Ovary (tissue), 9 donors: ENCODE results near the gene GLI1. TPM values are rescaled to one million over a fixed set of nuclear protein-coding genes. Genes with fewer than 3 reads are reported as not detected.

ENCODE experiments used
- DNase-seq, 5 donors: peaks; one replicate each; pipeline ENCODE4 v3.0.0-alpha.2; 2019 to 2020
- H3K27ac ChIP-seq, 2 donors: fragments of 200-600 bp; one replicate each; pipeline versions ENCODE4 v1.5.1 to v1.8.0; 2019 to 2022
- H3K27me3 ChIP-seq: fragments of 200-600 bp; one replicate; pipeline ENCODE4 v1.8.0; 2022
- H3K36me3 ChIP-seq: fragments of 200-600 bp; sonication (generic); one replicate; pipeline ENCODE4 v1.5.1; 2019
- H3K4me1 ChIP-seq: one replicate; pipeline ENCODE4 v1.8.1; 2013; ENCODE audit warnings: mild to moderate bottlenecking, moderate library complexity; ENCODE audit not compliant: insufficient read depth
- H3K4me3 ChIP-seq: fragments of 200-600 bp; sonication (generic); one replicate; pipeline ENCODE4 v1.5.1; 2017
- H3K9me3 ChIP-seq, 2 donors: fragments of 200-600 bp in 1 of 2; sonication (generic) in 1 of 2; one replicate each; pipeline versions ENCODE4 v1.5.1 to v1.8.1; 2013 to 2019; ENCODE audit warnings: mild to moderate bottlenecking in 1 of 2, moderate library complexity in 1 of 2
- EP300 ChIP-seq: sonication (generic); formaldehyde crosslinking; IDR thresholded peaks from one replicate; pipeline ENCODE4 v1.6.1; 2017; ENCODE audit warnings: antibody characterized with exemption
- POLR2A ChIP-seq: fragments of 450-650 bp; IDR thresholded peaks from one replicate; pipeline ENCODE4 v1.6.1; 2017; ENCODE audit warnings: antibody characterized with exemption, mild to moderate bottlenecking, moderate library complexity
- whole genome bisulfite sequencing, 3 donors: extraction: QIAGEN DNeasy Blood & Tissue Kit in 1 of 3; methylation state at CpG; one replicate each; pipeline versions ENCODE4 v1.1.5 to v1.1.7; 2013 to 2017; 5-methylcytosine and 5-hydroxymethylcytosine counted together
- intact Hi-C, 4 donors: fragments of 100-400 bp; cut with DNase I; formaldehyde crosslinking; loops; one replicate each; pipeline versions ENCODE4 v1.11.0 to v1.15.1; 2022 to 2023
- polyA plus RNA-seq, 2 donors: library from polyadenylated mRNA; stranded (reverse); fragments of 200-250 nt in 1 of 2; fragments of 350-450 nt in 1 of 2; fragmentation: Illumina TruSeq in 1 of 2; extraction: RNeasy Lipid Tissue Mini Kit (QIAGEN cat#74804) in 1 of 2; gene quantifications; one replicate each; pipeline ENCODE4 v1.2.3, GENCODE V29; 2013 to 2014
- total RNA-seq, 7 donors: library from RNA; depleted of rRNA in 2 of 7; stranded (reverse); fragments of >200 nt in 2 of 7; fragmentation: NEBNext Ultra II Directional in 3 of 7; extraction: Animal tissue kit (Norgen Biotek cat#: 25700) in 3 of 7; gene quantifications; one replicate each; pipeline versions ENCODE4 v1.1.0 to v1.2.4, GENCODE V29; 2016 to 2023
- TF ChIP-seq, protein P1 (sequence below), 3 donors: fragments of 450-650 bp in 2 of 3; fragments of 200-600 bp in 1 of 3; IDR thresholded peaks; one replicate each; pipeline versions ENCODE4 v1.5.1 to v1.8.0; 2016 to 2022; ENCODE audit warnings: antibody characterized with exemption in 3 of 3, mild to moderate bottlenecking in 1 of 3
- donor health status: DM: no; HTN: no; CAD: no; lungs with moderate emphysema.
- donor health status: DM: no; HTN: no; CAD: no.
- donor health status: Bipolar disorder and iron deficiency.
- donor health status: DM: yes; HTN: yes; CAD: no.
- donor health status: DM: no; HTN: no; CAD: no.
- donor health status: DM: yes; HTN: yes; CAD: no.

The GLI1 gene
- total and polyA plus RNA-seq, 9 donors: 0.48 to 4.1 (median 1.5) TPM; not detected in 1

DNA sequence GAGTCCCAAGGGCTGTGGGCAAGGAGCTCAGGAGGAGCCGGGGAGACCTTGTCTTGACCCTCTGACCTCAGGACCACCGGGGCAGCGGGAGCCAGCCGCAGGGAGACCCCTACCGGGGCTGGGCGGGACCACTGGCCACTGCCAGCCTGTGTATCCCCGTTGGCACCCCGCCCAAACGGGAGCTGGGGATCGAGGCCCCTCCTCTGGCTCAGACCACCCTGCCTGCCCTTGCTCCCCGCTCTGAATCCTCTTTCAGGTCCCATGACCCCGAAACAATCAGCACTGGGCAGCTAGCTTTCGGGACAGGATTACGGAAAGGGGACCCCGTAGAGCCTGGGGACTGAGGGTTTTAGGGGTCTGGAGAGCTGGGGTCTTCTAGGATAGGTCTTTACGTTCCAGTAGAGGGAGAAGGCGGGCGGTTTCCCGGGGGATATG is 1.3 kb downstream of the GLI1 start:
- WGBS, 3 donors: 0 to 2% (median 0%) methylated on average over 12 to 19 of the region's 19 CpGs
- DNase-seq: peak in 3 of 5 donors; percentile 53 to 59 (median 57)
- intact Hi-C loops: no loop called here
- H3K27me3 ChIP-seq: no peaks in the 10 kb centered on the region
- H3K36me3 ChIP-seq: no peaks in the 10 kb centered on the region
- no peak overlapping the region for H3K27ac ChIP-seq
- no peak for TF ChIP-seq EP300
- TF ChIP-seq POLR2A: no peak
- TF ChIP-seq, protein P1, sequence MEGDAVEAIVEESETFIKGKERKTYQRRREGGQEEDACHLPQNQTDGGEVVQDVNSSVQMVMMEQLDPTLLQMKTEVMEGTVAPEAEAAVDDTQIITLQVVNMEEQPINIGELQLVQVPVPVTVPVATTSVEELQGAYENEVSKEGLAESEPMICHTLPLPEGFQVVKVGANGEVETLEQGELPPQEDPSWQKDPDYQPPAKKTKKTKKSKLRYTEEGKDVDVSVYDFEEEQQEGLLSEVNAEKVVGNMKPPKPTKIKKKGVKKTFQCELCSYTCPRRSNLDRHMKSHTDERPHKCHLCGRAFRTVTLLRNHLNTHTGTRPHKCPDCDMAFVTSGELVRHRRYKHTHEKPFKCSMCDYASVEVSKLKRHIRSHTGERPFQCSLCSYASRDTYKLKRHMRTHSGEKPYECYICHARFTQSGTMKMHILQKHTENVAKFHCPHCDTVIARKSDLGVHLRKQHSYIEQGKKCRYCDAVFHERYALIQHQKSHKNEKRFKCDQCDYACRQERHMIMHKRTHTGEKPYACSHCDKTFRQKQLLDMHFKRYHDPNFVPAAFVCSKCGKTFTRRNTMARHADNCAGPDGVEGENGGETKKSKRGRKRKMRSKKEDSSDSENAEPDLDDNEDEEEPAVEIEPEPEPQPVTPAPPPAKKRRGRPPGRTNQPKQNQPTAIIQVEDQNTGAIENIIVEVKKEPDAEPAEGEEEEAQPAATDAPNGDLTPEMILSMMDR (IDR thresholded peaks at IDR 0.05): no peak
- peak overlapping the region; percentile 43 for H3K4me3 ChIP-seq
- H3K4me1 ChIP-seq: peaks cover 7% of the 10 kb centered on the region
- H3K9me3 ChIP-seq: no peaks in the 10 kb centered on the region

DNA sequence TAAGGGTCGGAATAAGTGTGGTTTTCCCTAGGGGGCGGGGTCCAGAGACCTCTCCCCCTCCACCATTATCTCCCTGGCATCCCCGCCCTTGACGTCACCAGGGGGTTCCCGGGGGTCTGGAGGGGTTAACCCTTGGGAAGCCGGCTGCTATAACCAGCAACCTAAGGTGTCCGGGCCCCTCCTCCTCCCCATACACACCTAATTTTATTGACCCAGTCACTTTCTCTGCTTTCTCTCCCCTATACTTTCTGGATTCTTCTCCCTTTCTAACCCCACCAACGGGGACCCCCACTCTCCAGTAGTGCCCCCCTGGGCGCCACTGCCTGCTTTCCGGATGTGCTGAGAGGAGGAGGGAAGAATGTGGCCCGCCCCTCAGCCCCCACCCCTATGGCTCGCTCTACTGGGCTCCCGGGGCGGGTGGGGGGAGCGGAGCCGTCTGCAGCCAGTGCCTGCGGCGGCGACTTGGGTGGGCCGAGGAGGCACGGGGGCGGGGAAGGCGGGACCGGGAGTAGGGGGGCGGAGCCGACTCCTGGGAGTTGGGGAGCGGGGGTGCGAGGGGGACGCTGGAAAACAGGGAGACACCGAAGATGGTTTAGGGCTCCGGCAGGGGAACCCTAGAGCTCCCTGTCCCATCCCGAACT is 1.8 kb downstream of the GLI1 start:
- TF ChIP-seq EP300: no peak
- TF ChIP-seq, protein P1 (IDR thresholded peaks at IDR 0.05): no peak
- no peak for TF ChIP-seq POLR2A
- peak; percentile 50 to 80 (median 76) for DNase-seq
- intact Hi-C loops: no loop called here
- H3K9me3 ChIP-seq: no peaks in the 10 kb centered on the region
- no peaks in the 10 kb centered on the region for H3K36me3 ChIP-seq
- peak overlapping the region; percentile 43 for H3K4me3 ChIP-seq
- no peaks in the 10 kb centered on the region for H3K27me3 ChIP-seq
- WGBS, 3 donors: 1% methylated on average over 30 to 32 of the region's 32 CpGs
- H3K4me1 ChIP-seq: peaks cover 7% of the 10 kb centered on the region
- peak overlapping the region in 1 of 2 donors; percentile 60 for H3K27ac ChIP-seq

DNA sequence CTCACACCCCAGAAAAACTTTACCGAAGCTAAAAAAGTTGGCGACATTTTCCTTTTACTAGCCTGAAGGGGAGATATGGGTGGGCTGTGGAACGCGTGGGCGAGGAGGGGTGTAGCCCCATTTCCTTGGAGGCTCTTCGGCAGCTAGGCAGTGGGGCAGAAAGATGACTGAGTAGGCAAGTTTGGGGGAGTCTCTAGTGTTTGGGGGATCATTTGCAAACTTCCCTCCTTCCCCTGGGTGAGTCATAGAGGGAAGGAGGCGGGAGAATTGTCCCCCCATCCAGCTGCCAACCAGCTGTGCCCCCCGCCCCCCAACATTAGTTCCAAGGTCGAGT is 2.3 kb downstream of the GLI1 start:
- Histone ChIP-seq H3K9me3 (no peaks in the 10 kb centered on the region), H3K27me3 (no peaks in the 10 kb centered on the region), H3K27ac (peak overlapping the region in 1 of 2 donors; percentile 60), H3K4me1 (peaks cover 7% of the 10 kb centered on the region), H3K36me3 (no peaks in the 10 kb centered on the region), H3K4me3 (peak overlapping the region; percentile 43)
- no peak for DNase-seq
- intact Hi-C loops: no loop called here
- no peak for TF ChIP-seq EP300
- TF ChIP-seq POLR2A: no peak
- TF ChIP-seq, protein P1 (IDR thresholded peaks at IDR 0.05): no peak
- WGBS, 3 donors: 0 to 2% (median 1%) methylated on average over 8 to 9 of the region's 9 CpGs

GRCh38 chr12:57462251-57462911 is 2.8 kb downstream of the GLI1 start:
- peak overlapping the region; percentile 43 for H3K4me3 ChIP-seq
- no peaks in the 10 kb centered on the region for H3K36me3 ChIP-seq
- no peaks in the 10 kb centered on the region for H3K9me3 ChIP-seq
- peak overlapping the region; percentile 49 to 60 for H3K27ac ChIP-seq
- TF ChIP-seq, protein P1 (IDR thresholded peaks at IDR 0.05): peak; percentile 85 to 94 (median 90)
- no peak for TF ChIP-seq EP300
- TF ChIP-seq POLR2A: peak; percentile 51
- intact Hi-C loops: no loop called here
- WGBS, 3 donors: 0 to 1% (median 0%) methylated on average over 27 to 28 of the region's 28 CpGs
- no peaks in the 10 kb centered on the region for H3K27me3 ChIP-seq
- peaks cover 7% of the 10 kb centered on the region for H3K4me1 ChIP-seq
- DNase-seq: peak; percentile 78 to 89 (median 87)
